WI38 (cell line): ENCODE measurements around the gene RNF175.

Experiments used
- H3K4me3 ChIP-seq: 2 replicates; pipeline ENCODE4 v1.5.1; 2011; ENCODE audit warnings: low read depth, mild to moderate bottlenecking, control low read depth, low read length
- TF ChIP-seq, protein P1 (sequence below): IDR thresholded peaks from 2 replicates; pipeline ENCODE4 v1.5.1; 2012; ENCODE audit warnings: low read depth, mild to moderate bottlenecking, control low read depth, low read length

RNF175 gene

GRCh38 chr4:153759407-153760316, at the start of gene RNF175:
TSS of gene RNF175 (minus strand) at chr4:153760024. CDS start at chr4:153759862, 162 bp downstream.
- TF ChIP-seq, protein P1, sequence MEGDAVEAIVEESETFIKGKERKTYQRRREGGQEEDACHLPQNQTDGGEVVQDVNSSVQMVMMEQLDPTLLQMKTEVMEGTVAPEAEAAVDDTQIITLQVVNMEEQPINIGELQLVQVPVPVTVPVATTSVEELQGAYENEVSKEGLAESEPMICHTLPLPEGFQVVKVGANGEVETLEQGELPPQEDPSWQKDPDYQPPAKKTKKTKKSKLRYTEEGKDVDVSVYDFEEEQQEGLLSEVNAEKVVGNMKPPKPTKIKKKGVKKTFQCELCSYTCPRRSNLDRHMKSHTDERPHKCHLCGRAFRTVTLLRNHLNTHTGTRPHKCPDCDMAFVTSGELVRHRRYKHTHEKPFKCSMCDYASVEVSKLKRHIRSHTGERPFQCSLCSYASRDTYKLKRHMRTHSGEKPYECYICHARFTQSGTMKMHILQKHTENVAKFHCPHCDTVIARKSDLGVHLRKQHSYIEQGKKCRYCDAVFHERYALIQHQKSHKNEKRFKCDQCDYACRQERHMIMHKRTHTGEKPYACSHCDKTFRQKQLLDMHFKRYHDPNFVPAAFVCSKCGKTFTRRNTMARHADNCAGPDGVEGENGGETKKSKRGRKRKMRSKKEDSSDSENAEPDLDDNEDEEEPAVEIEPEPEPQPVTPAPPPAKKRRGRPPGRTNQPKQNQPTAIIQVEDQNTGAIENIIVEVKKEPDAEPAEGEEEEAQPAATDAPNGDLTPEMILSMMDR, result no peak
- peak within 1 kb of the TSS; percentile 22 for H3K4me3 ChIP-seq

DNA sequence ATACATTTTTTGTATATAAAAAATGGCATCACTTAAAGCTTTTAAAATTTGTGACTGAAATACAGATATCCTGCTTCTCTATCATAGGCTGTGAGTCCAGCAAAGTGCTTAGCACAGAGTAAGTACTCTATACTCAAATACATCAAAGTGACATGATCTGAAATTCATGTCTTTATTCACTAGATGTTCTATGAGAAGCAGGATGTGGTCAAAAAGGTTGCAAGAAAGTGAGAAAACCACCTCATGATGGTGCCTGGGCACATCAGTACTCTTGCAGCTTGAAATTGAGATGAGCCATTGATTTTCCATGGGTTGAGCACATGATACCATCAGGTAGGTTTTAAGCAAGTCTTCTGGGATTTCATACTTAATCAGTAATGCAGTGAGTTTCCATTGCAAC, 49.5 kb upstream of the RNF175 start:
- TF ChIP-seq, protein P1, result no peak
- no peak overlapping the region for H3K4me3 ChIP-seq

DNA sequence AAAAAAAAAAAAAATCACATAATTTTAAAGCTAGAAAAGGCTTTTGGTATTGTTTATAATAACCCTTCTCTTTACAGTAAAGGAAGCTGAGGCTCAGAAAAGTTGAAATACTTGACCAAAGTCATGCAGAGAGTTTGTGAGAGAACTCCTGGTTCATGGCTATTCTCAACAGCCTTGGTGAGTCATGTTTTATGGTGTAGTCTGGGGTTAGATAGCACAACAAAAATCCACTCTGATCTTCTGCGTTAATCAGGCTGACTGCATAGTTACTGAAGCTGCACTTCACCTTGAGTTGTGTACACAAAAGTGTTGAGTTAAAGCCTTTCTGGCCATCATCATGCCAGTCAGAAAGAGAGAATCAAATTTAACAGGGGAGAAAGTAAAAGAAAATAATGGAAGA, 48.4 kb upstream of the RNF175 start:
- H3K4me3 ChIP-seq, result no peak overlapping the region
- TF ChIP-seq, protein P1, result no peak

GRCh38 chr4:153806073-153806472, 46.2 kb upstream of the RNF175 start:
- TF ChIP-seq, protein P1, result no peak
- H3K4me3 ChIP-seq, result no peak overlapping the region

- TF ChIP-seq, protein P1, result no peak
- no peak overlapping the region for H3K4me3 ChIP-seq
Measured at GRCh38 chr4:153804722-153805121, 44.9 kb upstream of the RNF175 start.

GRCh38 chr4:153799694-153800074, 39.9 kb upstream of the RNF175 start:
- H3K4me3 ChIP-seq, result no peak overlapping the region
- TF ChIP-seq, protein P1, result no peak

DNA sequence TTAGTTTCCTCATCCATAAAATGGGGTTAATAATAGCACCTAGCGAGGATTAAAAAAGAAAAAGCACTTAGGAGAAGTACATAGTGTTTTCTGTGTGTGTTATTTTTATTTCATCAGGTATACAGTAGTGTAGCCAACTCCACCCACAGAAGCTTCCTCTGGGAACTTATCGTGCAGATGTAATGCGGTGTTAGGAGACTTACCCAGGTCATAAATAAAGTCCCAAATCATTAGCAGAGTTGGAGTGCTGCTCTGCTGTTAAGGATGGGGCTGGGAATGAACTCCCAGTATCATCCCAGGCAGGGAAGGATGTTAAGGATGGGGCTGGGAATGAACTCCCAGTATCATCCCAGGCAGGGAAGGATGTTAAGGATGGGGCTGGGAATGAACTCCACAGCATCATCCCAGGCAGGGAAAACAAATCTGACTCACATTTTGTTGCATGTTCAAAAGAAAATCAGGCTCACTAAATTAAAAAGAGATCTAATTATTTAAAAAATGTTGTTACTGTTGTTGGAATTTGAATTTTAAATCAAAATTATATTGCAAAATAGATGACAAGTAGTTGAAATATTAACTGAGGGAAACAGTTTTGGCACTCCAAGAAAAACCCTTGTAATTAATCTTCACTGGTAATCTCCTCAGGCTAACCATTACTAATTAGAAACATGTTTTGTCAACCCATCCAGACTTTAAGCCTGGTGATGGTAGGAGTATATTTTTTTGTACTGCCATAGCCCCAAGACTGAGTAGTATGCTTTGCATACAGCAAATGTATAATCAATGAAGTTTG, 39.3 kb upstream of the RNF175 start:
- no peak overlapping the region for H3K4me3 ChIP-seq
- TF ChIP-seq, protein P1, result no peak
